GM21576 (cell line): ENCODE measurements around the gene PCDHA5.

Experiments used
- ATAC-seq: cut with Tn5 transposase; IDR thresholded peaks from one replicate; pipeline ENCODE4 v1.9.1; 2021; ENCODE audit warnings: mild to moderate bottlenecking, moderate library complexity; ENCODE audit not compliant: unreplicated experiment

Gene PCDHA5

DNA sequence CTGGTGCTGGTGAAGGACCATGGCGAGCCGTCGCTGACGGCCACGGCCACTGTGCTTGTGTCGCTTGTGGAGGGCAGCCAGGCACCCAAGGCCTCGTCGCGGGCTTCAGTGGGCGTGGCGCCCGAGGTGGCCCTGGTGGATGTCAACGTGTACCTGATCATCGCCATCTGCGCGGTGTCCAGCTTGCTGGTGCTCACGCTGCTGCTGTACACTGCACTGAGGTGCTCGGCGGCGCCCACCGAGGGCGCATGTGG, 36.5 kb downstream of the PCDHA5 start:
- no peak for ATAC-seq

DNA sequence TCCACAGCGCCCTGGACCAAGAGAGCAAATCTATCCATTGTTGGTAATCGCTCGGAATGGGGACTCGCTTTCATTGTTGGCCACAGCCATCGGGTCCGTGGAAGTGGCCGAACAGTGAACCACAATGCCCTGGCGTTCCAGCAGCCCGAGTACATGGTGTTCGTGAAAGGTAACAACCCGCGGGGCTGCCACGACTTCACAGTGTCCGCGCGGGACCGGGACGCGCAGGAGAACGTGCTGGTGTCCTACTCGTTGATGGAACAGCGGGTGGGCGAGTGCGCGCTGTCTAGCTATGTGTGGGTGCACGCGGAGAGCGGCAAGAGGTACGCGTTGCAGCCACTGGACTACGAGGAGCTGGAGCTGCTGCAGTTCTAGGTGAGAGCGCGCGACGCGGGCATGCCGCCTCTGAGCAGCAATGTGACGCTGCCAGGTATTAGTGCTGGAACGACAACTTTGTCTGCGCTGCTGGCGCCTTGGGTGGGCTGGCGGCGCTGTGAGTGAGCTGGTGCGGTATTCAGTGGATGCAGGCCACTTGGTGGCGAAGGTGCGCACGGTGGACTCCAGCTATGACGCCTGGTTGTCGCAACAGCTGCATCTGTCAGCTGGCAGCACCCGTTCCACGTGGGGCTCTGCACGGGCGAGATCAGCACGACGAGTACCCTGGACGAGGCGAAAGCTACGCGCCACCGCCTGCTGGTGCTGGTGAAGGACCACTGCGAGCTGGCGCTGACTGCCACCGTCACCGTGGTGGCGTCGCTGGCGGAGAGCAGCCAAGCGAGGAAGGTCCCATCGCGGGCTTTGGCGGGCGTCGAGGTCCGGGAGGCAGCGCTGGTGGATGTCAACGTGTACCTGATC, 41.3 kb downstream of the PCDHA5 start:
- ATAC-seq = no peak

DNA sequence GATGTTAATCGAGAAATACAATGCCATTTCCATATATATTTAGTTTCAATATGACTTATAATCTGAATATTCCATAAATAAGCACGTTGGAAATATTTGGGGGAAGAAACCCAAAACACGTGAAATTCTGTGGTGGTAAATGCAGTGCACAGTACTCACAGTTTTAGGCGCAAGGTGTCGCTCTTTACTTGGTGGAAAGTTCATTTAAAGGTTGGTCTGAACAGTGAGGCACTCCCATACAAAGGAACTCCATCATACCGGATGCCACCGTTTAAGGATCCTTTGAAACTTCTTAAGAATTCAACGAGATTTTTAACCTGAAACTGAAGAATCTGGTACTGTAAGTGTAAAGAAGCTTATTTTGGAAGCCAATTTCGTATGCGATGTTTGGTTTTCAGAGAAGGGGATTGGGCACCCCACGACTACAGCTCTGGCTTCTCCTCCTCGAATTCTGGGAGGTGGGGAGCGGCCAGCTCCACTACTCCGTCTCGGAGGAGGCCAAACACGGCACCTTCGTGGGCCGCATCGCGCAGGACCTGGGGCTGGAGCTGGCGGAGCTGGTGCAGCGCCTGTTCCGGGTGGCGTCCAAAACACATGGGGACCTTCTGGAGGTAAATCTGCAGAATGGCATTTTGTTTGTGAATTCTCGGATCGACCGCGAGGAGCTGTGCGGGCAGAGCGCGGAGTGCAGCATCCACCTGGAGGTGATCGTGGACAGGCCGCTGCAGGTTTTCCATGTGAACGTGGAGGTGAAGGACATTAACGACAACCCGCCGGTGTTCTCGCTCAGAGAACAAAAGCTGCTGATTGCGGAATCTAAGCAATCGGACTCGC, 47.5 kb downstream of the PCDHA5 start, which contains the start of gene PCDHA11:
Gene PCDHA11 (plus strand): TSS at position 237 of the 834 bp plus-strand sequence. CDS start 147 bp downstream, at position 384.
- no peak for ATAC-seq

DNA sequence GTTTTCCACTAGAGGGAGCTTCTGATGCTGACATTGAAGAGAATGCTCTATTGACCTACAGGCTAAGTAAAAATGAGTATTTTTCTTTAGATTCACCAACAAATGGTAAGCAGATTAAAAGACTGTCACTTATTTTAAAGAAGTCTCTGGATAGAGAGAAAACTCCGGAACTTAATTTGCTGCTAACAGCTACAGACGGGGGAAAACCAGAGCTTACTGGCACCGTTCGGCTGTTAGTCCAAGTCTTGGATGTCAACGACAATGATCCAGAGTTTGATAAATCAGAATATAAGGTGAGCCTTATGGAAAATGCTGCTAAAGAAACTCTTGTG, 48.1 kb downstream of the PCDHA5 start:
- ATAC-seq = no peak

DNA sequence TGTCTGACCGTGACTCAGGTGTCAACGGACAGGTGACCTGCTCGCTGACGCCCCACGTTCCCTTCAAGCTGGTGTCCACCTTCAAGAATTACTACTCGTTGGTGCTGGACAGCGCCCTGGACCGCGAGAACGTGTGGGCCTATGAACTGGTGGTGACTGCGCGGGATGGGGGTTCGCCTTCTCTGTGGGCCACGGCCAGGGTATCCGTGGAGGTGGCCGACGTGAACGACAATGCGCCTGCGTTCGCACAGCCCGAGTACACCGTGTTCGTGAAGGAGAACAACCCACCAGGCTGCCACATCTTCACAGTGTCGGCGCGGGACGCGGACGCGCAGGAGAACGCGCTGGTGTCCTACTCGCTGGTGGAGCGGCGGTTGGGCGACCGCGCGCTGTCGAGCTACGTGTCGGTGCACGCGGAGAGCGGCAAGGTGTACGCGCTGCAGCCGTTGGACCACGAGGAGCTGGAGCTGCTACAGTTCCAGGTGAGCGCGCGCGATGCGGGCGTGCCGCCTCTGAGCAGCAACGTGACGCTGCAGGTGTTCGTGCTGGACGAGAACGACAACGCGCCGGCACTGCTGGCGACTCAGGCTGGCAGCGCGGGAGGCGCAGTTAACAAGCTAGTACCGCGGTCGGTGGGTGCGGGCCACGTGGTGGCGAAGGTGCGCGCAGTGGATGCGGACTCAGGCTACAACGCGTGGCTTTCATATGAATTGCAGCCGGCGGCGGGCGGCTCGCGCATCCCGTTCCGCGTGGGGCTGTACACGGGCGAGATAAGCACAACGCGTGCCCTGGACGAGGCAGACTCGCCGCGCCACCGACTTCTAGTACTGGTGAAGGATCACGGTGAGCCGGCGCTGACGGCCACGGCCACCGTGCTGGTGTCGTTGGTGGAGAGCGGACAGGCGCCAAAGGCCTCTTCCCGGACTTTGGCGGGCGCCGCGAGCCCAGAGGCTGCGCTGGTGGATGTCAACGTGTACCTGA, 49.1 kb downstream of the PCDHA5 start:
- ATAC-seq = no peak
